Heart left ventricle (tissue), 16 donors: ENCODE results near the gene ANXA6. TPM values are rescaled to one million over a fixed set of nuclear protein-coding genes. Genes with fewer than 3 reads are reported as not detected.

Source experiments
- ATAC-seq, 4 donors: fragments of 200-7000 bp; cut with Tn5 transposase; one replicate each; pipeline ENCODE4 v1.9.1; 2020 to 2022; ENCODE audit warnings: moderate library complexity in 4 of 4, mild to moderate bottlenecking in 3 of 4, moderate number of reproducible peaks in 1 of 4
- DNase-seq, 5 donors: peaks; one replicate each; pipeline ENCODE4 v3.0.0-alpha.2; 2020
- H3K27ac ChIP-seq, 12 donors: fragments of 200-600 bp; sonication (generic) in 4 of 12; one replicate each; pipeline versions ENCODE4 v1.5.0 to v1.8.0; 2016 to 2022; ENCODE audit warnings: mild to moderate bottlenecking in 2 of 12
- H3K27me3 ChIP-seq, 9 donors: fragments of 200-600 bp; sonication (generic) in 2 of 9; one replicate each; pipeline versions ENCODE4 v1.5.1 to v1.8.0; 2016 to 2022; ENCODE audit warnings: mild to moderate bottlenecking in 3 of 9
- H3K36me3 ChIP-seq, 9 donors: fragments of 200-600 bp; sonication (generic) in 2 of 9; one replicate each; pipeline versions ENCODE4 v1.5.0 to v1.8.0; 2018 to 2022; ENCODE audit warnings: mild to moderate bottlenecking in 2 of 9
- H3K4me1 ChIP-seq, 12 donors: fragments of 200-600 bp; sonication (generic) in 4 of 12; one replicate each; pipeline versions ENCODE4 v1.5.0 to v1.8.0; 2016 to 2022; ENCODE audit warnings: mild to moderate bottlenecking in 3 of 12
- H3K4me3 ChIP-seq, 12 donors: fragments of 200-600 bp; sonication (generic) in 4 of 12; one replicate each; pipeline versions ENCODE4 v1.5.0 to v1.8.0; 2017 to 2022; ENCODE audit warnings: mild to moderate bottlenecking in 9 of 12, moderate library complexity in 4 of 12
- H3K9me3 ChIP-seq, 12 donors: fragments of 200-600 bp; sonication (generic) in 4 of 12; one replicate each; pipeline versions ENCODE4 v1.5.0 to v1.8.0; 2016 to 2022; ENCODE audit warnings: mild to moderate bottlenecking in 1 of 12
- CTCF ChIP-seq, 12 donors: fragments of 200-600 bp; sonication (generic) in 4 of 12; IDR thresholded peaks; one replicate each; pipeline versions ENCODE4 v1.5.0 to v1.8.0; 2018 to 2022; ENCODE audit warnings: antibody characterized with exemption in 12 of 12, mild to moderate bottlenecking in 5 of 12
- POLR2A ChIP-seq, 2 donors: fragments of 450-650 bp; IDR thresholded peaks; one replicate each; pipeline ENCODE4 v1.6.1; 2017; ENCODE audit warnings: antibody characterized with exemption in 2 of 2, mild to moderate bottlenecking in 2 of 2, moderate library complexity in 2 of 2
- WGBS, 4 donors: extraction: QIAGEN DNeasy Blood & Tissue Kit in 2 of 4; methylation state at CpG; one replicate each; pipeline versions ENCODE4 v1.1.5 to v1.1.7; 2013 to 2018; 5-methylcytosine and 5-hydroxymethylcytosine counted together
- intact Hi-C, 10 donors: fragments of 100-400 bp; cut with DNase I; formaldehyde crosslinking; loops; one replicate each; pipeline versions ENCODE4 v1.11.1 to v1.14.2; 2022
- polyA plus RNA-seq, 2 donors: library from polyadenylated mRNA; stranded (reverse); fragments of 200-250 nt; gene quantifications; one replicate each; pipeline ENCODE4 v1.2.3, GENCODE V29; 2013
- total RNA-seq, 9 donors: library from RNA; depleted of rRNA in 2 of 9; stranded (reverse); fragments of >200 nt in 2 of 9; fragmentation: NEBNext Ultra II Directional in 3 of 9; extraction: Animal tissue kit (Norgen Biotek cat#: 25700) in 3 of 9; gene quantifications; one replicate each; pipeline versions ENCODE4 v1.1.0 to v1.2.4, GENCODE V29; 2016 to 2023
- donor health status: ischemic (EF 13 %, LVEDD 7.1; RV severe dilation, severe dysfunction).
- donor health status: healthy with polysubstance abuse.
- donor health status: DM: no; HTN: yes; CAD: no.
- donor health status: DM: no; HTN: no; CAD: no.
- donor health status: ischemic (EF 25% LVEDD 6.9; RV normal size, moderate dysfunction).
- donor health status: ischemic (EF 25% LVEDD 5.7; RV mildly dilated, moderate dysfunction).
- donor health status: healthy.
- donor health status: DM: yes; HTN: yes; CAD: no.
- donor health status: ischemic (EF 35%, LVEDD 5.7; RV mildly dilated, moderate dysfunction).
- donor health status: nonischemic (EF 11% LVEDD 7.7; RV severe dilation, severe dysfunction).
- donor health status: DM: yes; HTN: yes; CAD: no.
- donor health status: PGD.
- donor health status: ischemic (EF 29% LVEDD 5.4; RV normal size, mild dysfunction).
- donor health status: nonischemic (EF 23%, LVEDD 6.1; RV moderate dilation, normal function).

The ANXA6 gene
- total and polyA plus RNA-seq, 11 donors = 171 to 287 (median 202) TPM

GRCh38 chr5:151118913-151119575 is 38.5 kb downstream of the ANXA6 start:
- Histone ChIP-seq H3K27me3 (no peaks in the 10 kb centered on the region), H3K36me3 (peaks cover 4 to 98% (median 90%) of the 10 kb centered on the region in 9 donors), H3K4me3 (no peak overlapping the region), H3K9me3 (no peaks in the 10 kb centered on the region), H3K4me1 (peaks cover 0 to 16% (median 8%) of the 10 kb centered on the region in 12 donors), H3K27ac (no peak overlapping the region)
- WGBS, 4 donors = 90 to 95% (median 92%) methylated on average over 7 of the region's 7 CpGs
- ATAC-seq = no peak
- intact Hi-C loops = loop anchor here in 1 of 10 donors (5.0 kb wide), 1 partner anchor 117 kb away; no protein-coding TSS in a partner anchor
- no peak for DNase-seq
- TF ChIP-seq POLR2A (IDR thresholded peaks at IDR 0.05) = no peak

GRCh38 chr5:151115272-151115905 is 42.2 kb downstream of the ANXA6 start:
- DNase-seq (peak; percentile 71 to 84 (median 76)), ATAC-seq (peak; percentile 23 to 77 (median 62))
- no peaks in the 10 kb centered on the region for H3K27me3 ChIP-seq
- intact Hi-C loops = loop anchor here (1.0 to 5.0 kb wide), 6 partner anchors 63 to 113 kb away; no protein-coding TSS in a partner anchor
- peaks cover 4 to 98% (median 86%) of the 10 kb centered on the region in 9 donors for H3K36me3 ChIP-seq
- H3K4me1 ChIP-seq = peaks cover 0 to 20% (median 9%) of the 10 kb centered on the region in 12 donors
- WGBS, 4 donors = 4 to 7% (median 6%) methylated on average over 7 of the region's 7 CpGs
- H3K27ac ChIP-seq = peak overlapping the region in 1 of 12 donors; percentile 32
- TF ChIP-seq POLR2A (IDR thresholded peaks at IDR 0.05) = no peak
- peak; percentile 87 to 99 (median 94) for TF ChIP-seq CTCF (IDR thresholded peaks at IDR 0.05)
- no peak overlapping the region for H3K4me3 ChIP-seq
- H3K9me3 ChIP-seq = no peaks in the 10 kb centered on the region

- DNase-seq = no peak
- Histone ChIP-seq H3K4me3 (no peak overlapping the region), H3K4me1 (peaks cover 2 to 34% (median 24%) of the 10 kb centered on the region in 12 donors), H3K27ac (no peak overlapping the region), H3K27me3 (no peaks in the 10 kb centered on the region), H3K9me3 (no peaks in the 10 kb centered on the region), H3K36me3 (peaks cover 1 to 97% (median 84%) of the 10 kb centered on the region in 9 donors)
- TF ChIP-seq CTCF (IDR thresholded peaks at IDR 0.05) (no peak), POLR2A (IDR thresholded peaks at IDR 0.05) (no peak)
- intact Hi-C loops = loop anchor here in 8 of 10 donors (2.0 to 5.0 kb wide), 3 partner anchors 63 to 111 kb away; no protein-coding TSS in a partner anchor
- 63 to 83% (median 79%) methylated on average over 3 of the region's 3 CpGs for WGBS, 4 donors
- ATAC-seq = no peak
These were observed 43.9 kb downstream of the ANXA6 start for GRCh38 chr5:151113651-151114050.

- TF ChIP-seq CTCF (IDR thresholded peaks at IDR 0.05) = no peak
- no peak for TF ChIP-seq POLR2A (IDR thresholded peaks at IDR 0.05)
- DNase-seq (no peak), ATAC-seq (no peak)
- 90 to 99% (median 97%) methylated on average over 3 of the region's 3 CpGs for WGBS, 4 donors
- H3K4me3 ChIP-seq = no peak overlapping the region
- peaks cover 2 to 54% (median 36%) of the 10 kb centered on the region in 12 donors for H3K4me1 ChIP-seq
- peak overlapping the region; percentile 38 to 93 (median 70) for H3K27ac ChIP-seq
- no peaks in the 10 kb centered on the region for H3K27me3 ChIP-seq
- no peaks in the 10 kb centered on the region for H3K9me3 ChIP-seq
- intact Hi-C loops = loop anchor here in 1 of 10 donors (5.0 kb wide), 1 partner anchor 109 kb away; no protein-coding TSS in a partner anchor
- peaks cover 0 to 97% (median 83%) of the 10 kb centered on the region in 9 donors for H3K36me3 ChIP-seq
These were observed 46.6 kb downstream of the ANXA6 start for GRCh38 chr5:151110992-151111391.
